CD4-positive, alpha-beta T cell treated with Interleukin-15 for 4 hours (primary cell): Measurements from ENCODE around the gene RNF2.

Experiments
- DNase-seq: peaks from one replicate; pipeline ENCODE4 v3.0.0-alpha.2; 2020; ENCODE audit warnings: low spot score

Gene RNF2

DNA sequence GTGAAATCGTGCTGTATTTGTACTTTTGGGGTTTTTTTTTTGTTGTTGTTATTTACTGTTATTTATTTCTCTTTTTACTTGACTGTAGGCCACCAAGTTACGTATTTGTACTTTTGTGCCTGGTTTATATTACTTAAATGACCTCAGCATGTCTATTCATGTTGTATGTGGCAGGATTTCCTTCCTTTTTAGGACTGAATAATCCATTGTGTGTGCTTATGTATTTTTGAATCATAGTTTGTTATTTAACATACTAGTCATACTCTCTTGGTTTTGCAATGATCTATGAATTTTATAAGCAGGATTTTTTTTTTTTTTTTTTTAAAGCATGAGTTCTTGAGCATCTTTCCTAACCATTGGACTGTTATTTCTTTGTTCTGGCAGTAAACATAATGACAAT is 51.2 kb downstream of the RNF2 start:
- DNase-seq = no peak

DNA sequence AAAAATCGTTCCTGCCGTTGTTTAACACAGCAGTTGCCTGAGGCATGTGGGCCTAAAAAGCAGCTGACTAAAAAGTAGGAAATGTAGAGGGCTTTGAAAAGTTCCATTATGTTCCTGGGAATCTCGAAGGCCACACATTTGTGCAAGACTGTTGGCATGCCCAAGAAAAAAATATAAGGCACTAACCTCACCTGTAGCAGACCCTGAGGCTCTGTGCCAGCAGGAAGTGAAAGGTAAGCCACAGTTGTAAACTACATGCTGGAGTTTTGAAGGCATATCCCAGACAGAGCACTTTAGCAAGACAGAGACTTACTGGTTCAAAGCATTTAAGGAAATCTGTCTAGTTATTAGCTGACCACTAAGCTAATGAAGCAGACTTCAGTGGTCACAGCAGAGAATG is 58.7 kb downstream of the RNF2 start:
- no peak for DNase-seq

GRCh38 chr1:185105121-185105520 is 59.8 kb downstream of the RNF2 start:
- DNase-seq = no peak

DNA sequence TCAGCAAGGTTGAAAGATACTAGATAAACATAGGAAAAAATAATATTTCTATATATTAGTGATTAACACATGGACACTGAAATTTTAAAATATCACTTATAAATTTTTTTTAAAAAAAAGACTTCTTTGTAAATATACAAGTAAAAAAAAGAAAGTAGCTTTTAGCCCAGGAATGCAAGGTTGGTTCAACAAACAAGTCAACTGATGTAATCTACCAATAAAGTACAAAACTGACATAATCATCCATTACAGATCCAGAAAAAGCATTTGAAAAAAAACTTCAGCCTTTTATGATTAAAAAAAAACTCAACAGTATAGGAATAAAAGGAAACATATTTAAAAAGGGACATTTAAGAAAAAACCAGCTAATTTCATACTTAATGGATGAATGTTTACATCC is 63.0 kb downstream of the RNF2 start:
- no peak for DNase-seq

GRCh38 chr1:185110145-185110544 is 64.8 kb downstream of the RNF2 start:
- DNase-seq = no peak

DNA sequence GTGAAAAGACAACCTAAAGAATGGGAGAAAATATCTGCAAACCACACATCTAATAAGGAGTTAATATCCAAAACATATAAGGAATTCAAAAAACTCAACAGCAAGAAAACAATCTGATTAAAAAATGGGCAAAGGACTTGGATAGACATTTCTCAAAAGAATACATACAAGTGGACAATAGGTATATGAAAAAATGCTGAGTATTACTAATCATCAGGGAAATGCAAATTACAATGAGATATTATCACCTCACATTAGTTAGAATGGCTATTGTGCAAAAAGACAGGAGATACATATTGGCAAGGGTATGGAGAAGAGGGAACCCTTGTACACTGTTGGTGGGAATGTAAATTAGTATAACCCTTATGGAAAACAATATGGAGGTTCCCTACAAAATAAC is 66.5 kb downstream of the RNF2 start:
- no peak for DNase-seq

DNA sequence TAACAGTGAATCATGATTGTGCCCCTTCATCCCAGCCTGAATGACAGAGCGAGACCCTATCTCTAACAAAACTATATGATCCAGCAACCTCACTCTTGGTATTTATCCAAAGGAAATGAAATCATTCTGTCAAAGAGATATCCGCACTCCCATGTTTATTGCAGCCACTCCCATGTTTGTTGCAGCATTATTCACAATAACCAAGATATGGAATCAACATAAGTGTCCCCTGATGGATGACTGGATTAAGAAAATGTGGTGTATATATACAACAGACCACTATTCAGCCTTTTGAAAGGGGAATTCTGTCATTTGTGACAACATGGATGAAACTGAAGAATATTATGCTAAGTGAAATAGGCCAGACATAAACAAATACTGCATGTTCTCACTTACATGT is 67.0 kb downstream of the RNF2 start:
- DNase-seq = no peak

DNA sequence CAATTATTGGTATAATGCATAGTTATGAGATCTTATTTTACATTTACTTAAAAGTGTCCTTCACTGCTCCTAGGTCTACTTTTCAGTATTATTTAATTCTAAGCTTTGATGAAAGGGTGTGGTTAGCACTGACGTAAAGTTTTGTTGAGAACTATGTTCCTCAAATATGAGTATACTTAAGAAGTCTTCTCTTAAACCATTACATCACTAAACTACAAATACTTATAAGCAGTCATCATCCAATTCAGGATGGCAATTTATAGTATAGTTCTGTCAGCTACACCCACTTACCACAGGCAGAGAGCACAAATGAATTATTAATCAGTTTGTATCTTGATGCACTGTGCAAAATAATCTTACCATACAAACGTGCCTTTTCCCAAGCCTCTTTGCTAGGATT is 84.3 kb downstream of the RNF2 start:
- no peak for DNase-seq

GRCh38 chr1:185132534-185132933 is 87.2 kb downstream of the RNF2 start:
- no peak for DNase-seq

- no peak for DNase-seq
These were observed 92.7 kb downstream of the RNF2 start for GRCh38 chr1:185137896-185138545.

DNA sequence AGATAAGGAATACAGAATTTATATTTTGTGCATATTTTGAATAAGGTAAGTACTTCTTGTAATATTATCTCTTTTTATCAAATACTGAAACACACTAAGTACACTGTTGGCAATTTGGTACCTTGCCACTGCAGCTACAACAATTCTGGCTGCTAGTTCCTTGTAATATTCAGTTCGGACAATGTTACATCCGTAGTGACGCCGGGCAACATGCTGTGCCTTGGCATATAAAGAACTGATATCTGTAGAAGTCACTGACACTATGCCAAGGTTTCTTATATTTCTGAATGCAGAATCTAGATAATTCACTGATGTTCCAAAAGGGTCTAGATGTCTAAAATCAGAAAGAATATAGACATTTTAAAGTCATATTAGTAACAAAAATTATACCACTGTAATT is 93.9 kb downstream of the RNF2 start:
- DNase-seq = no peak

- DNase-seq = no peak
These were observed 98.9 kb downstream of the RNF2 start for GRCh38 chr1:185144233-185144632.

DNA sequence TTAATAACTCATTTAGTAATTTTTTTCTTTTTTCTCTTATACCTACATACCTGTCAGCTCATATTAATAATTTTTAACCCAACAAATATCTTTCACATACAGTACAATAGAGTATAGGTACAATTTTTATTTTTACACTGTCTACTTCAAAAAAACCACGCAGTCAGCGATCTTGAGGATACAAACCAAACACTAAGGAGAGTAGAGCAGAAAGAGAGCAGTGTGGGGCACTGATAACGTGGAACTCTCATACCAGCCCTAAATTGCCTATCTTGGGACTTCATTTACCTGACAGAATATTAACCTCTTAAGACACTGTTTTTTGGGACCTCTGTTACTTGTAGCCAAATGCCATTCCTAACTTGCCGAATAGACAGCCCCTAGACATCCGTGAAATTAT is 105.9 kb downstream of the RNF2 start:
- no peak for DNase-seq
